Measurements from ENCODE around the gene AGBL4. TPM values are rescaled to one million over a fixed set of nuclear protein-coding genes. Genes with fewer than 3 reads are reported as not detected.

The AGBL4 gene
- total RNA-seq, 1 experiment from 2014 or later: not detected

- Mint-ChIP-seq H3K4me3 (ENCODE audit: unreplicated experiment) (no peak overlapping the region), H3K27me3 (ENCODE audit: insufficient read depth, unreplicated experiment) (no peaks in the 10 kb centered on the region), H3K27ac (ENCODE audit: unreplicated experiment) (no peak overlapping the region), H3K4me1 (ENCODE audit: low read depth, unreplicated experiment) (no peaks in the 10 kb centered on the region), H3K9me3 (ENCODE audit: unreplicated experiment) (no peaks in the 10 kb centered on the region), H3K36me3 (ENCODE audit: insufficient read depth, unreplicated experiment) (no peaks in the 10 kb centered on the region)
- Histone ChIP-seq H3K27me3 (replicated peaks; ENCODE audit: control insufficient read depth, insufficient read depth, low read length) (no peaks in the 10 kb centered on the region), H3K9me3 (no peaks in the 10 kb centered on the region), H3K4me3 (ENCODE audit: low read depth, low read length) (no peak overlapping the region), H3K36me3 (ENCODE audit: control insufficient read depth, insufficient read depth, low read length) (no peaks in the 10 kb centered on the region), H3K4me1 (no peaks in the 10 kb centered on the region)
- no TSS peak for BruUV-seq (replicated peaks)
- no peak for DNase-seq
- ChIA-PET CTCF (no interaction called here), POLR2A (no interaction called here)
- TF ChIP-seq, protein P1, sequence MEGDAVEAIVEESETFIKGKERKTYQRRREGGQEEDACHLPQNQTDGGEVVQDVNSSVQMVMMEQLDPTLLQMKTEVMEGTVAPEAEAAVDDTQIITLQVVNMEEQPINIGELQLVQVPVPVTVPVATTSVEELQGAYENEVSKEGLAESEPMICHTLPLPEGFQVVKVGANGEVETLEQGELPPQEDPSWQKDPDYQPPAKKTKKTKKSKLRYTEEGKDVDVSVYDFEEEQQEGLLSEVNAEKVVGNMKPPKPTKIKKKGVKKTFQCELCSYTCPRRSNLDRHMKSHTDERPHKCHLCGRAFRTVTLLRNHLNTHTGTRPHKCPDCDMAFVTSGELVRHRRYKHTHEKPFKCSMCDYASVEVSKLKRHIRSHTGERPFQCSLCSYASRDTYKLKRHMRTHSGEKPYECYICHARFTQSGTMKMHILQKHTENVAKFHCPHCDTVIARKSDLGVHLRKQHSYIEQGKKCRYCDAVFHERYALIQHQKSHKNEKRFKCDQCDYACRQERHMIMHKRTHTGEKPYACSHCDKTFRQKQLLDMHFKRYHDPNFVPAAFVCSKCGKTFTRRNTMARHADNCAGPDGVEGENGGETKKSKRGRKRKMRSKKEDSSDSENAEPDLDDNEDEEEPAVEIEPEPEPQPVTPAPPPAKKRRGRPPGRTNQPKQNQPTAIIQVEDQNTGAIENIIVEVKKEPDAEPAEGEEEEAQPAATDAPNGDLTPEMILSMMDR (IDR thresholded peaks at IDR 0.05; ENCODE audit: insufficient read depth in 1 of 2, low read depth in 1 of 2, low read length in 1 of 2, severe bottlenecking in 1 of 2, unreplicated experiment in 1 of 2): no peak
- intact Hi-C loops (cut with micrococcal nuclease; ENCODE audit: unreplicated experiment): no loop called here
Measured at GRCh38 chr1:48966583-48966982, 1057.2 kb downstream of the AGBL4 start.

DNA sequence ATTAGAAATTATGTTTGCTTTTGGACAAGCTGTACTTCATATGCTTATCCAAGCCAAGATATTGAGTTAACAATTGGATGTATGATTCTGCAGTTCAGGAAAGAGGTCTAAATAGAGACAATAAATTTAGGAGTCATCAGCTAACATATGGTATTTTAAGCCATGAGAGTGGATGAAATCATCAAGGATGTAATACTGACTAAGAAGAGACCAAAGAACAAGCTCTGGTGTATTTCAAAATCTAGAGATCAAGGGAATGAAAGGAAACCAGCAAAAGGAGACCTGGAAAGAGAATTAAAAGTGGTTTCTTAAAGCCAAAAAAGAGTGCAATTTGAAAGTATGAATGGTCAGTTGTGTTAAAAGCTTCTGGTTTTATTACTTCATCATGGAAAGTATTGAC, 1063.4 kb downstream of the AGBL4 start:
- POLR2A ChIA-PET: no interaction called here
- H3K27ac Mint-ChIP-seq (ENCODE audit: unreplicated experiment): no peak overlapping the region
- no peaks in the 10 kb centered on the region for H3K27me3 Mint-ChIP-seq (ENCODE audit: insufficient read depth, unreplicated experiment)
- H3K4me3 Mint-ChIP-seq (ENCODE audit: unreplicated experiment): no peak overlapping the region
- no peaks in the 10 kb centered on the region for H3K4me1 Mint-ChIP-seq (ENCODE audit: low read depth, unreplicated experiment)
- no peaks in the 10 kb centered on the region for H3K36me3 Mint-ChIP-seq (ENCODE audit: insufficient read depth, unreplicated experiment)
- Histone ChIP-seq H3K27me3 (replicated peaks; ENCODE audit: control insufficient read depth, insufficient read depth, low read length) (no peaks in the 10 kb centered on the region), H3K4me3 (ENCODE audit: low read depth, low read length) (no peak overlapping the region), H3K9me3 (no peaks in the 10 kb centered on the region), H3K36me3 (ENCODE audit: control insufficient read depth, insufficient read depth, low read length) (no peaks in the 10 kb centered on the region), H3K4me1 (no peaks in the 10 kb centered on the region)
- intact Hi-C loops (cut with micrococcal nuclease; ENCODE audit: unreplicated experiment): no loop called here
- CTCF ChIA-PET: interaction anchor here (0.6 kb wide), 1 partner anchor 1388 kb away, joined by 3 read pairs; no protein-coding TSS in a partner anchor
- no TSS peak for BruUV-seq (replicated peaks)
- TF ChIP-seq, protein P1 (IDR thresholded peaks at IDR 0.05; ENCODE audit: insufficient read depth in 1 of 2, low read depth in 1 of 2, low read length in 1 of 2, severe bottlenecking in 1 of 2, unreplicated experiment in 1 of 2): no peak
- H3K9me3 Mint-ChIP-seq (ENCODE audit: unreplicated experiment): no peaks in the 10 kb centered on the region
- DNase-seq: no peak

- intact Hi-C loops (cut with micrococcal nuclease; ENCODE audit: unreplicated experiment): no loop called here
- Histone ChIP-seq H3K27me3 (replicated peaks; ENCODE audit: control insufficient read depth, insufficient read depth, low read length) (no peaks in the 10 kb centered on the region), H3K9me3 (no peaks in the 10 kb centered on the region), H3K4me3 (ENCODE audit: low read depth, low read length) (no peak overlapping the region), H3K4me1 (no peaks in the 10 kb centered on the region), H3K36me3 (ENCODE audit: control insufficient read depth, insufficient read depth, low read length) (no peaks in the 10 kb centered on the region)
- Mint-ChIP-seq H3K27ac (ENCODE audit: unreplicated experiment) (no peak overlapping the region), H3K27me3 (ENCODE audit: insufficient read depth, unreplicated experiment) (no peaks in the 10 kb centered on the region), H3K9me3 (ENCODE audit: unreplicated experiment) (no peaks in the 10 kb centered on the region), H3K4me1 (ENCODE audit: low read depth, unreplicated experiment) (no peaks in the 10 kb centered on the region), H3K36me3 (ENCODE audit: insufficient read depth, unreplicated experiment) (no peaks in the 10 kb centered on the region), H3K4me3 (ENCODE audit: unreplicated experiment) (no peak overlapping the region)
- BruUV-seq (replicated peaks): no TSS peak
- TF ChIP-seq, protein P1 (IDR thresholded peaks at IDR 0.05; ENCODE audit: insufficient read depth in 1 of 2, low read depth in 1 of 2, low read length in 1 of 2, severe bottlenecking in 1 of 2, unreplicated experiment in 1 of 2): no peak
- CTCF ChIA-PET: no interaction called here
- POLR2A ChIA-PET: interaction anchor here (0.5 kb wide), 1 partner anchor 799 kb away, joined by 3 read pairs; no protein-coding TSS in a partner anchor
- DNase-seq: peak in 1 of 2 experiments; percentile 2
Measured at GRCh38 chr1:48955774-48956173, 1068.0 kb downstream of the AGBL4 start.
